ENCODE data around the gene TMX2.

GRCh38 chr11:57751176-57751575, 38.8 kb downstream of the TMX2 start:
- no peak for TF ChIP-seq CTCF (IDR thresholded peaks at IDR 0.05)
- no peak for TF ChIP-seq POLR2A (IDR thresholded peaks at IDR 0.05)
- no peak for TF ChIP-seq POLR2AphosphoS5 (IDR thresholded peaks at IDR 0.05)
